ENCODE measurements around the gene OR1N1. TPM values are rescaled to one million over a fixed set of nuclear protein-coding genes. Genes with fewer than 3 reads are reported as not detected.
"Not testable (repeated sequence)": the region's sequence is repeated elsewhere in the genome, so short reads cannot be mapped to it uniquely, and the experiment has no call there.

OR1N1 gene
- total RNA-seq, 4 donors from 2014 or later, result not detected

DNA sequence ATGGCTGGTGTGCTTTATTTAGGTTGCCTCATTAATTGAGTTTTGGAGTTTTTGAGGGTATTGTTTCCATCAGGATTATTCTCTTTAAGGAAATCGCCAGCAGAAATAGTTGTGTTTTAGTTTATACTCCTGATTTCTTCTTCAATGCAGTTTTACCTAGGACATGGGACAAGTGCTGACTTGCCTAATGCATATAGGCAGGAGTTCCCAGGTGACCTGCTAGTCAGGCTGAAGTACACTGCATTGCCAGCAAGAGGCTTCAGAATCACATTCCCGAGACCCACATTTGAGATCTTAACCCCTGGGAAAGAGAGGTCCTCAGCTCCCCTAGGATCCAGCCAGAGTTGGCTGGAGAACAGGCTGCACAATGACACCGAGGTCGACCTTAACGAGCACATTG is 24.3 kb upstream of the OR1N1 start:
- 57 to 69% methylated on average over 5 of the region's 5 CpGs for WGBS, 2 donors
- intact Hi-C loops (cut with DNase I; ENCODE audit: low total_unique reads), result no loop called here
- DNase-seq (ENCODE audit: low spot score in 2 of 2), result no peak
- TF ChIP-seq, protein P1, sequence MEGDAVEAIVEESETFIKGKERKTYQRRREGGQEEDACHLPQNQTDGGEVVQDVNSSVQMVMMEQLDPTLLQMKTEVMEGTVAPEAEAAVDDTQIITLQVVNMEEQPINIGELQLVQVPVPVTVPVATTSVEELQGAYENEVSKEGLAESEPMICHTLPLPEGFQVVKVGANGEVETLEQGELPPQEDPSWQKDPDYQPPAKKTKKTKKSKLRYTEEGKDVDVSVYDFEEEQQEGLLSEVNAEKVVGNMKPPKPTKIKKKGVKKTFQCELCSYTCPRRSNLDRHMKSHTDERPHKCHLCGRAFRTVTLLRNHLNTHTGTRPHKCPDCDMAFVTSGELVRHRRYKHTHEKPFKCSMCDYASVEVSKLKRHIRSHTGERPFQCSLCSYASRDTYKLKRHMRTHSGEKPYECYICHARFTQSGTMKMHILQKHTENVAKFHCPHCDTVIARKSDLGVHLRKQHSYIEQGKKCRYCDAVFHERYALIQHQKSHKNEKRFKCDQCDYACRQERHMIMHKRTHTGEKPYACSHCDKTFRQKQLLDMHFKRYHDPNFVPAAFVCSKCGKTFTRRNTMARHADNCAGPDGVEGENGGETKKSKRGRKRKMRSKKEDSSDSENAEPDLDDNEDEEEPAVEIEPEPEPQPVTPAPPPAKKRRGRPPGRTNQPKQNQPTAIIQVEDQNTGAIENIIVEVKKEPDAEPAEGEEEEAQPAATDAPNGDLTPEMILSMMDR (IDR thresholded peaks at IDR 0.05), result no peak
- TF ChIP-seq POLR2A (IDR thresholded peaks at IDR 0.05), result no peak
- no peak overlapping the region for H3K4me3 ChIP-seq (ENCODE audit: low read depth, poor library complexity, severe bottlenecking)

DNA sequence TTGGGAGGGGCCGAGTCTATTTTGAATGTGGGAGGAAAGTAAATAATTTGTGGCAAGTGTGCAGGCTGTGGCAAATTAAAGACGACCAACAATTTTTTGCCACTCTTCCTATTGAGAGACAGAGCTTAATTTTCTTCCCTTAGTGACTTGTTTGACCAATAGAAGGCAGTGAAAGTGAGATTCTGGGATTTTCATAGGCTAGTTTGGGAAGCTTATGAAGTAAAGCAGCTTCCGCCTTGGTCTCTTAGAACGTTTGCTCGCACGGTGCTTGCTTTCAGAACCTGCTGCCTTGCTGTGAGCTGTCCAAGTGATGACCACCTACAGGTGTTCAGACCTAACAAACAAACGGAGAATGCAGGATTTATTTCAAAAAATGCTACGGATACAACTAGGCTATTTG is 19.1 kb upstream of the OR1N1 start:
- H3K4me3 ChIP-seq (ENCODE audit: low read depth, poor library complexity, severe bottlenecking), result no peak overlapping the region
- intact Hi-C loops (cut with DNase I; ENCODE audit: low total_unique reads), result no loop called here
- DNase-seq (ENCODE audit: low spot score in 2 of 2), result no peak
- TF ChIP-seq, protein P1 (IDR thresholded peaks at IDR 0.05), result no peak
- no peak for TF ChIP-seq POLR2A (IDR thresholded peaks at IDR 0.05)
- WGBS, 2 donors, result 59 to 62% methylated on average over 8 of the region's 8 CpGs

DNA sequence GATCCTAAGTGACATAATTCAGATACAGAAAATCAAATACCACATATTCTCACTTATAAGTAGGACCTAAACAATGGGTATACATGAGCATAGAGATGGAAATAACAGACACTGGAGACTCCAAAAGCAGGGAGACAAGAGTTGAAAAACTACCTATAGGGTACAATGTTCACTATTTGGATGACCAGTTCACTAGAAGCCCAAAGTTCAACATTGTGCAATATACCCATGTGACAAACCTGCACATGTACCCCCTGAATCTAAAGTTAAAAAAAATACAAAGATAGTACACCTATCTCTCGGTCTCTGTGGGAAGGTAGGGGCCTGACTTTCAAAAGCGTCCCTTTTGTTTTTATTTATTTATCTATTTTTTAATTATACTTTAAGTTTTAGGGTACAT is 11.7 kb upstream of the OR1N1 start:
- no peak overlapping the region for H3K4me3 ChIP-seq (ENCODE audit: low read depth, poor library complexity, severe bottlenecking)
- DNase-seq (ENCODE audit: low spot score in 2 of 2), result no peak
- TF ChIP-seq, protein P1 (IDR thresholded peaks at IDR 0.05), result no peak
- TF ChIP-seq POLR2A (IDR thresholded peaks at IDR 0.05), result no peak
- 59 to 74% methylated on average over 2 of the region's 2 CpGs for WGBS, 2 donors
- intact Hi-C loops (cut with DNase I; ENCODE audit: low total_unique reads), result no loop called here

DNA sequence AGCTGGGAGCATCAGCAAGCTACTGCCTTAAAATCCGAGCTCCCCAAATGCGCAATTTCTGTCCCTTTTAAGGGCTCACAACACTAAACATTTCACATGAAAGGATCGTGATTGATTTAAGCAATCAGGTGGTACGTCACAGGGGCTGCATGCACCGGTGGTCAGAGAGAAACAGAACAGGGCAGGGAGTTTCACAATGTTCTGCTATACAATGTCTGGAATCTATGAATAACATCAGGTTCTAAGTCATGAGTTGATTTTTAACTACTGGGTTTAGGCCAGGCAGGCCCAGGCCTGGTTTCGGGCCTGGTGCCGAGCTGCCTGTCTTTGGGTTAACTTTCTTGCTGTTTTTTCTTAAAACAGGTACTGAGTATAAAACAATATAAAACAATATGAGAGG is 10.0 kb upstream of the OR1N1 start:
- DNase-seq (ENCODE audit: low spot score in 2 of 2); H3K4me3 ChIP-seq (ENCODE audit: low read depth, poor library complexity, severe bottlenecking); intact Hi-C loops (cut with DNase I; ENCODE audit: low total_unique reads): not testable (repeated sequence)
- WGBS, 2 donors, result 60 to 70% methylated on average over 7 of the region's 7 CpGs

DNA sequence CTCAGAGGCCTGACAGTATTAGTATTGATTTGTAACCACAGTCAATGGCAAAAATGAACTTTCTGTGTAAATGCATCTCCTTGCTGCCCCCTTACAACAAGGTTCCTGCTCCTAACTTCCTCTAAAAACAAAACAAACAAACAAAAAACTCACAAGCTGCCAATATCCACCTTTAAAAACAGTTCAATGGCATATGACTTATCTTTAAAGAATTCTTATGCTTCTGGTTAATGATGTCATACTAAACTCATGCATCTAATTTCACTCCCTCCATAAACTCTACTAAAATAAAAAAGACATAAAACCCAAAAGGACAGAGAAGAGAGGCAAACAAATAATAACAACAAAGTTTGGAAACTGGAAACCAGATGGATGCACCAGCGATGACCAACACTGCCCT is 9.0 kb upstream of the OR1N1 start:
- TF ChIP-seq, protein P1 (IDR thresholded peaks at IDR 0.05), result no peak
- TF ChIP-seq POLR2A (IDR thresholded peaks at IDR 0.05), result no peak
- 95 to 97% methylated on average over 1 of the region's 1 CpG for WGBS, 2 donors
- DNase-seq (ENCODE audit: low spot score in 2 of 2), result no peak
- intact Hi-C loops (cut with DNase I; ENCODE audit: low total_unique reads), result no loop called here
- H3K4me3 ChIP-seq (ENCODE audit: low read depth, poor library complexity, severe bottlenecking), result no peak overlapping the region

DNA sequence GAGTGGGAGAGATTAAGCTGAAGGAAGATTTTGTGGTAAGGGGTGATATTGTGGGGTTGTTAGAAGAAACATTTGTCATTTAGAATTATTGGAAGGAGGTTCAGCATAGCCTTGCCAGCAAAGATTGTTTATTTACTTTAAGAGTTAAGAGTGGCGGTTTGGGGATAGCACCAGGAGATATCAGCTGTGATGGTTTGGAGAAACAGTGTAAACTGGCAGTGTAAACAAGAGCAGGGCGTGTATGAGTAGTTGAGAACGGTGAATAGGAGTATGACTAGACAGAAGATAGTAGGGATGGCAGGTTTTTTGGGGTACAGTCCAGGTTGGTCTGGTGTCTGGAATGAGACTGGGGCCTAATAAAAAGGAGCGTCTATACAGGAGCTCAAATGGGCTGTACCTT is 4.1 kb upstream of the OR1N1 start:
- H3K4me3 ChIP-seq (ENCODE audit: low read depth, poor library complexity, severe bottlenecking); intact Hi-C loops (cut with DNase I; ENCODE audit: low total_unique reads); DNase-seq (ENCODE audit: low spot score in 2 of 2): not testable (repeated sequence)
- 75 to 81% methylated on average over 4 of the region's 4 CpGs for WGBS, 2 donors

DNA sequence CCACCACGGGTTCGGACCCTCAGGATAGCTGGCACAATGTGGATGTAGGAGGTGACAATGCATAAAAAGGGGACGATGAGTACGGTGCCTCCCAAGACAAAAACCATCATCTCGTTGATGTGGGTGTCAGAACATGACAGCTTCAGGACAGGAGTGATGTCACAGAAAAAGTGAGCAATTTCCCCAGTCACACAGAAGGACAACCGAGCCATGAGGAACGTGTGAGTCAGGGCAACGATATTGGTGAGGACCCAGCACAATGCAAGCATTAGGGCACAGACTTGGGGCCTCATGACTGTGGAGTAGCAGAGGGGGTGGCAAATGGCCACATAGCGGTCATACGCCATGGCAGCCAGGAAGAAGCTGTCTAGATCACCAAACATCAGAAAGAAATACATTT is 491 bp downstream of the OR1N1 start:
- intact Hi-C loops (cut with DNase I; ENCODE audit: low total_unique reads), result no loop called here
- WGBS, 2 donors, result 81 to 86% methylated on average over 10 of the region's 10 CpGs
- TF ChIP-seq POLR2A (IDR thresholded peaks at IDR 0.05), result no peak
- TF ChIP-seq, protein P1 (IDR thresholded peaks at IDR 0.05), result no peak
- H3K4me3 ChIP-seq (ENCODE audit: low read depth, poor library complexity, severe bottlenecking), result no peak overlapping the region
- DNase-seq (ENCODE audit: low spot score in 2 of 2), result no peak
